Activated CD4-positive, alpha-beta T cell treated with anti-CD3 and anti-CD28 coated beads, Interleukin-2, amount 50 U/mL, for 4 hours (primary cell): ENCODE measurements around the gene RELT.
"Not testable (repeated sequence)": the region's sequence is repeated elsewhere in the genome, so short reads cannot be mapped to it uniquely, and the experiment has no call there.

ENCODE experiments used
- DNase-seq, 2 experiments: peaks; one replicate each; pipeline ENCODE4 v3.0.0-alpha.2; 2020

Gene RELT

DNA sequence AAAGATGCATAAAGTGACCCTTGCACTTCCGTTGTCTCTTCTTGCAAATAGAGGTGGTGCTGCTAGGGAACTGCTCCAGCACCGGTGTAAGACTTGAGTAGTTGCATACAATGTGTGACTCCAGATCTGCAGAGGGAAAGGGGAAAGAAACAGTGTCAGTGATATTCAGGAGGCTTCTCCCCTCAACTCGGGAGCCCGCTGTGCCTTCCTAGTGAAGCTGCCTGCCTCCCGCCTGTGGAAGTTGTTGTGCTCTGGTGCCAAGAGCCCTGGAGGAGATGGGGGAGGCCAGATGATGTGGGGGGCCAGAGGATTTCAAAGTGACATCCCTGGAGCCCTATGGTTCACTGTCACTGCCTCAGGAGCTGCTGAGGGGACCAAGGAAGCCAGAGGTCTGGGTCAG lies 30.4 kb downstream of the RELT start:
- no peak for DNase-seq

DNA sequence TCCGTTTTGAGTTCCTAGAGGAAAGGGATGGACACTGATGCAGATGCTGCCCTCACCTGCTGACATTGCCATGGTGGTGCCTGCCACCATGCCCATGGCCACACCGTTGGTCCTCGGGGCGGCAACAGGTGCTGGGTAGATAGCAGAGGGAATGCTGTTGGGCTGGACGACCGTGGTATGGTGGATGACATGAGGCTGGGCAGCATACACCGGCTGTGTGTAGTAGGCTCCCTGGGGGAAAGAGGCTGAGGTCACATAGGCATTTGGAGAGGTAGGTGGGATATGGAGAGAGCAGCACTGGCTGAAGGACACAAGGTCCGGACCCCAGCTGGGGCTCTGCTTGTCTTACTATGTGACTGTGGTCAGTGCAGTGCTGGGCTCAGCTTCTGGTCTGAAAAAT lies 33.2 kb downstream of the RELT start:
- DNase-seq: no peak

DNA sequence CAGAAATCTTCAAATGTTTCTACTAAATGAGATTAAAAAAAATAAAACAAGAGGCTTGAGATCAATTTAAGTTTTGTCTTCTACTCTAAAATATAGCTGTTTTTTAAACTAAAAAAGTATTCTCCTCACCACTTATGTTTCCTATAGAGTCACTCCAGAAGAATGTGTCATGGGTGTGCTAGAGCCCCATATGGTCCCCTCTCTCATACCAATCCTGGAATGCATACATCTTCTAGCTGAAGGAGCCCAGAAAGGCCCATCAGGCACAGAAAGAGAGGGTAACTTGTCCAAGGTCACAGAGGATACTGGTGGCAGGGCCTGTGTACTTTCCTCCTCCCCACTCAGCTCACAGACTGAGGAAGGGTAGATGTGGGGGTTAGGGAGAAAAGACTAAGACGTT lies 34.4 kb downstream of the RELT start:
- DNase-seq: no peak

- no peak for DNase-seq
Measured at GRCh38 chr11:73411031-73411430, 34.8 kb downstream of the RELT start.

DNA sequence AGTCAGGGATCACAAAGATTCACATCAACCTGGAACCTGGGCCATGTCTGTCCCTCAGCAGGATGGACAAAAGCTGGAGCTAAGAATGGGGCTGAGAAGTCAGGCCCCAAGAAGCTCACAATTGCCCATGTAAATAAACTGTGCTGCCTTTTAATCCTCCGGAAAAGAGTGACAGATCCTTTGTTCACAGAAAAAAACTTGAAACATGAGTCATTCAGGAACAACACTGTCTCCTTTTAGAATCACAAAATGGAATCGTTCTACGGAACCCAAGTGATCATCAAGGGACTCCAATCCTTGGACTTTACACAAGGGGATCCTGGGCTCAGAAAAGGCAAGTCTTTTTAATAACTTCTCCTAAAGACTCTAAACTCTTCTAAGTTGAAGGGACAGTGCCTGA lies 36.1 kb downstream of the RELT start:
- DNase-seq: no peak

DNA sequence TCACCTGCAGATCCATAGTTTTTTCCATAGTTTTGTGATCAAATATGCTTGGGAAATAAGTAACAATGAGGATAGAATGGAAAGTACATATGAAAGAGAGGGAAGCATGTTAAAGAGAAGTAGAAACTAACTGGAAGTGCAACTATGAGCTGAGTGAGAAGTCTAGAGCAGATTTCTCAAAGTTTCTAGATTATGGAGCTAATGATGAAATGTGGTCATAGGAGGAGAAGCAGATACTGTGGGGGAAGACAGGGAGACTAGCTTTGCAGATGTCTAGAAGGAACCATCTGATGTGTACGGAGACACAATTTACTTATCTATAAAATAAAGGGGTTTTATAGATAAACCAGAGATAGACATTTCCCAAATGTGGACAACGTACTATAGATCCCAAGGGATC lies 37.1 kb downstream of the RELT start:
- DNase-seq: no peak

DNA sequence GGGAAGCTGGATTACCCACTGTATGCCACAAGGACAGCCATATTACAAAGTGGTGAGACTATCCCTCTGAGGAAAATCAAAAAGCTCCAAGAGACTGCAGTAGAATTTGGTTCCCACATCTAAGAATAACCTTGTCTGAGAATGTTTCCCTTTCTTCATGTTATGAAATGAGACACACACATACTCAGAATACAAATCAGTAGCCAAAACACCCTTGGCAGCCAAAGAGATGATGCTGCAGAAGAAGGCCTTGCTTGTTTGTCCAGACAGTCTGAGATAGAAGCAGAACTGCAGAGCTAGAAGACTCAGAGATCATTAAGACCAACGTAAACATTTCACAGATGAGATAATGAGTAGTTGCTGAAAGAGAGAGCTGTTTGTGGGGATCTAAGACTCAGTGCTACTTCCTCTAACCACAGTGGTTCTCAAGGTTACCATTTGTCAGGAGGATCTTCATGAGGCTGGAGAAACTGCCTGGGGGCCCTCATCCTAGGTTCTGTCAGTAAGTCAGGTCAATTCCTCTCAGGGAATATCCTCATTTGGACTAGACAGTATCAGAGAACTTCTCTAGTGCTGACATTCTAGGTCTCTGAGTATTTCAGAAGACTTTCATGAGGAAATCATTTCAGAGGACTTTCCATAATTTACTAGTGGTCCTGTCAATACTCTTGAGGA lies 38.9 kb downstream of the RELT start:
- no peak for DNase-seq

DNA sequence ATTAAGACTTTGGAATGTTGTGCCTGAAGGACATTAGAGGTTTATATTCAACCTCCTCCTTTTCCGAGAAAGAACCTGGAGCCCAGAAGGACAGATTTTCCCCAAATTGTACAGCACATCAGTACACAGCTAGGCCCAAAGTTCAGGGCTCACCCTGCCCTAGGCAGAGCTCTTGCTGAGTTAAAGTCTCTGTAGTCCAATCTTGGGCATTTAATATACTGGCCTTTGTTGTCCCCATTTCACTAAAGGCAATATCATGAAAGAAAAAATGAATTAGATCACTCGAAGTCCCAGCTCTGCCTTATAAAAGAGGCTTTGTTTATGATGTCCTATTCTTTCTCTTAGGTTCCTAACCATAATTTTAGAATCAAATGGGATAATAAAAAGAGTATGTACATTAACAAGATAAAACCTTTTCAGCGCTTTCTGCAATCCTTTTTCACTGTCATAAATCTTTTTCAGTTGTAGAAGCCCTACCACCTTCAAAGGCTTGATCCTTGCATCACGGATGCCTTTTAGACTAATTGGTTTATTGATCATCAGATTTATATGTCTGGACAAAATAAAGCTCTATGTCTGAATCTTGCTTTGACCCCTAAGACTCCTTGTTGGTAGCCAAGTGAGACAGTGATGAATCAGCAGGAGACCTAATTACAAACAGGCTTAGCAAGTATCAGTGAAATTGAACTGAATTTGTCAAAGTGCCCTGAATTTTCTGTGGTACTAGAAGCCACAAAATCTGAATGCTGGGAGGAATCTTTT lies 39.8 kb downstream of the RELT start:
- no peak for DNase-seq

DNA sequence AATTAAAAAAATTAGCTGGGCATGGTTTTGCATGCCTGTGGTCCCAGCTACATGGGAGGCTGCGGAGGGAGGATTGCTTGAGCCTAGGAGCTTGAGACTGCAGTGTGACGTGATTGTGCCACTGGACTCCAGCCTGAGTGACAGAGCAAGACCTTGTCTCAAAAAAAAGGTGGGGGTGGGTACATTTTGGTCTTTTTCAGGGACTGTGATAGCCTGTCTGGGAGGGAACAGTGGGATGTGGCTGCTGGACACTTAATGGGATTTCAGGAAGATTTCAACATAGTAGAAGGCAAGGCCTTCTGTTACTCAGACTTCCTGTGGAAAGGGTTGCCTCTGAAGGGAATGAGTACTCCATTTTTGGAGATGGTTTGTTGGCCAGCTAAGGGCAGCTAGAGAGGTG lies 40.6 kb downstream of the RELT start:
- no peak for DNase-seq

- DNase-seq: no peak
Measured at GRCh38 chr11:73420136-73420535, 43.9 kb downstream of the RELT start.

GRCh38 chr11:73422886-73423285 lies 46.7 kb downstream of the RELT start:
- no peak for DNase-seq

- DNase-seq: no peak
Measured at GRCh38 chr11:73423506-73423905, 47.3 kb downstream of the RELT start.

DNA sequence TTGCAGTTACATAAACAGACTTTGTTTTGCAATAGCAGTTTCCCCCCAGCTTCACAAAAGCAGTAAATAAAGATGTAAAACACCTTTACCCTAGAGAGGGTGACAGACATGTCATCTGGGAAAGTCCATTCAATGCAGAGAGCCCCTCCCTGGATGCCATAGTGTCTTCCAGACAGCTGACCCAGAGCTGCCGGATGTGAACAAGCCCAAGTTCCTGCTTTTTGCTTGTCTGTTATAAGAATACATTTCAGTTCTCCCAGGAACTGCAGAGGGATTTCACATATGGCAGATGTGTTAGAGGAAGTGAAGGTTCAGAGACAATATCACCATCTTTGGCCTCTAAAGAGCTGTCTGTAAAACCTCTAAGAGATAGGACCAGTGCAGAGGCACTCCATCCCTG lies 48.9 kb downstream of the RELT start:
- DNase-seq: no peak

- DNase-seq: no peak
Measured at GRCh38 chr11:73426219-73426850, 50.1 kb downstream of the RELT start.

GRCh38 chr11:73428227-73428626 lies 52.0 kb downstream of the RELT start:
- DNase-seq: no peak

DNA sequence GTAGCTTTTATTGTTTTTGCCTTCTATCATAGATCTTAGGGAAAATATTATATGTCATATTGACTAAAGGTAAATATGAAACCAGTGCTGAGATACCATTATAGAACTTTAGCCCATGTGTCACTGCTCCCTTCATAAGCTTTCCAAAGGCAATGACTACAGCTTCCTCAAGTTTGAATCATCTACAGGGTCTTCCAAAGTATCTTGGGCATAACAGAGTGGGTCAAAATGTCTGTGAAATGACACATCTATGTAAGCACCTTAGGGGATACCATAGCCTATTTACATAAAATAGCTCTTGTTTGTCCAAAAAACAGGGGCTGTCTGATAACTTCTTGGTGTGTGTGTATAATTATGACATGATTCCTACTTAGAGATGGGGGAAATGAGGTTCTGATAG lies 52.5 kb downstream of the RELT start:
- DNase-seq: no peak

GRCh38 chr11:73429121-73429750 lies 53.0 kb downstream of the RELT start:
- DNase-seq: no peak

DNA sequence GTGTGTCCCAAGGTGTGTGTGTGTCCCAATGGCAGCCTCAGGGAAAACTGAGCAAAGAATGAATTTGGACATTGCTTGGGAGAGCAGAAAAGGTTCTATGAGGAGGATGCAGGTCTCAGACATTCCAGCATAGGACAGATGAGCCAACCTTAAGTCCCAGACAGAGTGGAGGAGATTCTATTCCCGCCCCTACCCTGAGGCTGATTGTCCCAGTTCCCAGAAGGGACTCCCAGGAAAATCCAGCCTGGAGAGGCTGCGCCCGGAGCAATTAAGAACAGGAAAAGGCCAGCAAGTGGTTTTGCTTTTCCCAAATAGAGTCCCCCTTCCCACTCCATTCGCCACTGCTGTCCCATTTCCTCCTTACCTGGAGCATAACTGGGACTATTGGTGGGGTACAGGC lies 54.1 kb downstream of the RELT start:
- DNase-seq: no peak

DNA sequence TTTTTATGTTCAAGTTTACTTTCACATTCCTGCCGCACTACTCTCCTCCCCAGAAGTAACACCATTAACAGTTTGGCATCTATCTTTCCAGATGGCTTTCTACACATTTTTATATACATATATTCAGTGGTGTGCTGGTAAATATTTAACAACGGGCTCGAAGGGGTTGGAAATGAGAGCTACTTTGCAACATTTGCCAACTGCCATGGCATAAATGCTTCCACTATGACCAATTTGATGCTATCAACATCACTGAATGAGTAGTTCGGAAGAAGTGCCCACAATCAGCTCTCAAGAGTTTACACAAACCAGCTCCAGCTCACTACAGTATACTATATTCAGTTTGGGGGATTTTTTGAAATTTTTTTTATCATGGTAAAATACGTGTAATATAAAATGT lies 55.2 kb downstream of the RELT start:
- DNase-seq: no peak

DNA sequence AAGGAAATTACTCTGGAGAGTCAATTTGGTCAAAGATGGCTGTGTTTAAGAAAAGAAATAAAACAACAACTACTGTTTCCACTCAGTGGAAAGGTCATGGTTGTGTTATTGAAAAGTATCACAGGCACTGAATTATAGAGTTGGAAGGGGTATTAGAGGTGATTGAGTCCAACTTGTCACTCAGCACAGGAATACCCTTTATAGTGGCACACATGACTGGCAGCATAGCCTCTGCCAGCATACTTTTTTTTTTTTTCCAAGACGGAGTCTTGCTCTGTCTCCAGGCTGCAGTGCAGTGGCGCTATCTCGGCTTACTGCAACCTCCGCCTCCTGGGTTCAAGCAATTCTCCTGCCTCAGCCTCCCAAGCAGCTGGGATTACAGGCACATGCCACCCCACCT lies 60.7 kb downstream of the RELT start:
- not testable (repeated sequence) for DNase-seq

DNA sequence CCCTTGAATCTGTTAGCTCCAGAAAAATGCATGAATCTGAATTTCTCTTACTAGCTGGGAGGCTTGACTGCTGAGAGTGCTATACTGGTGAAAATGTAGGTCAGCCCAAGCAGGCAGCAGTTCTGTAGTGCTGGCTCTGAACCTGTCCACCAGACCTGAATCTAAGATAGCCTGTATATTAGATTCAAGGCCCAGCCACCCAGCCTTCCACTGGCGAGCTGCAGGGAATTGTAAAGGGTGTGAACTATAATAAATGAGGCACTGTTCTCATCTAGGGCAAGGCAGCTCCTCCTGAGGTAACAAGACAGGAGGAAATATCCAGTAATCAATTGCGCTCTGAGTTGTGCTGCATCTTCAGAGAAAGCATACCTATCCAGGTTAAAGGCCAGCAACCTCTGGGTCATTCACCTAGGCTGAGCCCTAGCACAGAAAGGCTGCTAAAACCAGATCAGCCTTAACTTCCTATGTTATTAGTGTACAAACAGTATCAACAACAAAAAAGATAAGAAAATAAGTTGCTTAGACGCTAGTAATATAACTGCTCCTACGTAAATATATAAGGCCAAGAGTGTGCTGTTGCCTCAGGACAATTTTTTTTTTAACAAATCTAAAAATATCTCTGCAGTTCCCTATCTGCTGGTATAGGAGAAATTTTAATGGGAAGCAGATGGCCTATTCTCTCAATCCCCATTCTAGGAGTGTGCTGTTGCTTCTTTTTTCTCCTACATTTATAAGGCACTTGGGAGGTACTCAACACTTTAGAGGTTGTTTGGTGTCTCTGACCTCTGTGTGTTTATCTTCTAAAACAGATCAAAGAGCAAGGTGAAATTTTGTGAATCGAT lies 63.0 kb downstream of the RELT start:
- no peak for DNase-seq

GRCh38 chr11:73445980-73446379 lies 69.8 kb downstream of the RELT start:
- no peak for DNase-seq

DNA sequence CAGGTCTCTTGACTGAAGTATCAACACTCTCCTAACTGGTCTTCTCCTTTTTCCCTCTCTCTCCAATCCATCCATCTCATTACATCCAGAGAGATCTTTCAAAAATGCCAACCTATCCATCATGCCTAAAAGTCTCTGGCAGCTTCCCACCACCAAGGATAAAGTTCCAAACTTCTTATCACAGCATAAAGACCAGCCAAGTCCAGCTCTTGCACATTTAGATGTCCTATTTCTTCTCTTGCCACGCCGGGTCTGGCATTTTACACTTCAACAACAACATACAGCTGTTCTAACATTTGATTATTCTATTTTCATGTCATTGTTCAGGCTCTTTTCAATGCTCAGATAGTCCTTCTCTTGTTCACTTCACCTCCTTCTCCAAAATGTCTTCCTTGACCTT lies 70.6 kb downstream of the RELT start:
- no peak for DNase-seq
